ENCODE measurements around the gene PRPF8. TPM values are rescaled to one million over a fixed set of nuclear protein-coding genes. Genes with fewer than 3 reads are reported as not detected.

The PRPF8 gene
- total RNA-seq, 1 experiment from 2014 or later, result 398 TPM

GRCh38 chr17:1612400-1612799, 72.3 kb downstream of the PRPF8 start:
- Mint-ChIP-seq H3K9me3 (ENCODE audit: unreplicated experiment) (no peaks in the 10 kb centered on the region), H3K27me3 (ENCODE audit: insufficient read depth, unreplicated experiment) (no peaks in the 10 kb centered on the region), H3K4me3 (ENCODE audit: unreplicated experiment) (no peak overlapping the region), H3K4me1 (ENCODE audit: low read depth, unreplicated experiment) (no peaks in the 10 kb centered on the region), H3K36me3 (ENCODE audit: insufficient read depth, unreplicated experiment) (peaks cover 29% of the 10 kb centered on the region), H3K27ac (ENCODE audit: unreplicated experiment) (no peak overlapping the region)
- H3K9me3 ChIP-seq, result no peaks in the 10 kb centered on the region
- no peak for TF ChIP-seq CTCF (IDR thresholded peaks at IDR 0.05; ENCODE audit: insufficient read depth in 1 of 2, low read depth in 1 of 2, low read length in 1 of 2, severe bottlenecking in 1 of 2, unreplicated experiment in 1 of 2)
- H3K4me1 ChIP-seq, result no peaks in the 10 kb centered on the region
- no peak overlapping the region for H3K4me3 ChIP-seq (ENCODE audit: low read depth, low read length)
- ChIA-PET POLR2A (interaction anchor here (0.7 kb wide), 1 partner anchor 175 kb away, joined by 3 read pairs; no protein-coding TSS in a partner anchor), CTCF (no interaction called here)
- DNase-seq, result no peak
- 0 out of 2 replicates have a peak, but pooled peaks cover 1% of the 10 kb centered on the region for H3K36me3 ChIP-seq (ENCODE audit: control insufficient read depth, insufficient read depth, low read length)
- H3K27me3 ChIP-seq (replicated peaks; ENCODE audit: control insufficient read depth, insufficient read depth, low read length), result no peaks in the 10 kb centered on the region
- intact Hi-C loops (cut with micrococcal nuclease; ENCODE audit: unreplicated experiment), result no loop called here
- BruUV-seq (replicated peaks), result no TSS peak

- H3K27me3 ChIP-seq (replicated peaks; ENCODE audit: control insufficient read depth, insufficient read depth, low read length), result no peaks in the 10 kb centered on the region
- peaks cover 29% of the 10 kb centered on the region for H3K36me3 Mint-ChIP-seq (ENCODE audit: insufficient read depth, unreplicated experiment)
- no TSS peak for BruUV-seq (replicated peaks)
- H3K4me3 Mint-ChIP-seq (ENCODE audit: unreplicated experiment), result no peak overlapping the region
- no peaks in the 10 kb centered on the region for H3K4me1 ChIP-seq
- H3K9me3 ChIP-seq, result no peaks in the 10 kb centered on the region
- no peak overlapping the region for H3K27ac Mint-ChIP-seq (ENCODE audit: unreplicated experiment)
- TF ChIP-seq CTCF (IDR thresholded peaks at IDR 0.05; ENCODE audit: insufficient read depth in 1 of 2, low read depth in 1 of 2, low read length in 1 of 2, severe bottlenecking in 1 of 2, unreplicated experiment in 1 of 2), result no peak
- CTCF ChIA-PET, result no interaction called here
- peaks cover 1% of the 10 kb centered on the region; the same call in 1 of the 2 replicates for H3K36me3 ChIP-seq (ENCODE audit: control insufficient read depth, insufficient read depth, low read length)
- POLR2A ChIA-PET, result no interaction called here
- H3K27me3 Mint-ChIP-seq (ENCODE audit: insufficient read depth, unreplicated experiment), result no peaks in the 10 kb centered on the region
- DNase-seq, result no peak
- H3K4me3 ChIP-seq (ENCODE audit: low read depth, low read length), result no peak overlapping the region
- intact Hi-C loops (cut with micrococcal nuclease; ENCODE audit: unreplicated experiment), result no loop called here
- no peaks in the 10 kb centered on the region for H3K9me3 Mint-ChIP-seq (ENCODE audit: unreplicated experiment)
- no peaks in the 10 kb centered on the region for H3K4me1 Mint-ChIP-seq (ENCODE audit: low read depth, unreplicated experiment)
Observed at GRCh38 chr17:1611715-1612114, 73.0 kb downstream of the PRPF8 start.

- no peaks in the 10 kb centered on the region for H3K9me3 Mint-ChIP-seq (ENCODE audit: unreplicated experiment)
- Histone ChIP-seq H3K4me3 (ENCODE audit: low read depth, low read length) (no peak overlapping the region), H3K9me3 (no peaks in the 10 kb centered on the region), H3K27me3 (replicated peaks; ENCODE audit: control insufficient read depth, insufficient read depth, low read length) (no peaks in the 10 kb centered on the region), H3K4me1 (no peaks in the 10 kb centered on the region), H3K36me3 (ENCODE audit: control insufficient read depth, insufficient read depth, low read length) (no peaks in the 10 kb centered on the region; the same call in 1 of the 2 replicates)
- POLR2A ChIA-PET, result no interaction called here
- no peak for TF ChIP-seq CTCF (IDR thresholded peaks at IDR 0.05; ENCODE audit: insufficient read depth in 1 of 2, low read depth in 1 of 2, low read length in 1 of 2, severe bottlenecking in 1 of 2, unreplicated experiment in 1 of 2)
- intact Hi-C loops (cut with micrococcal nuclease; ENCODE audit: unreplicated experiment), result no loop called here
- H3K27me3 Mint-ChIP-seq (ENCODE audit: insufficient read depth, unreplicated experiment), result no peaks in the 10 kb centered on the region
- peaks cover 24% of the 10 kb centered on the region for H3K36me3 Mint-ChIP-seq (ENCODE audit: insufficient read depth, unreplicated experiment)
- H3K27ac Mint-ChIP-seq (ENCODE audit: unreplicated experiment), result no peak overlapping the region
- no TSS peak for BruUV-seq (replicated peaks)
- no peak for DNase-seq
- H3K4me1 Mint-ChIP-seq (ENCODE audit: low read depth, unreplicated experiment), result no peaks in the 10 kb centered on the region
- no peak overlapping the region for H3K4me3 Mint-ChIP-seq (ENCODE audit: unreplicated experiment)
- CTCF ChIA-PET, result interaction anchor here (1.2 kb wide), 1 partner anchor 21 kb away, joined by 3 read pairs; no protein-coding TSS in a partner anchor
Observed at GRCh38 chr17:1608676-1609075, 76.0 kb downstream of the PRPF8 start.
